Measurements from ENCODE around the gene TBC1D2. TPM values are rescaled to one million over a fixed set of nuclear protein-coding genes. Genes with fewer than 3 reads are reported as not detected.

TBC1D2 gene
- total and polyA plus RNA-seq, 8 donors: 14.4 to 107 (median 21.0) TPM

DNA sequence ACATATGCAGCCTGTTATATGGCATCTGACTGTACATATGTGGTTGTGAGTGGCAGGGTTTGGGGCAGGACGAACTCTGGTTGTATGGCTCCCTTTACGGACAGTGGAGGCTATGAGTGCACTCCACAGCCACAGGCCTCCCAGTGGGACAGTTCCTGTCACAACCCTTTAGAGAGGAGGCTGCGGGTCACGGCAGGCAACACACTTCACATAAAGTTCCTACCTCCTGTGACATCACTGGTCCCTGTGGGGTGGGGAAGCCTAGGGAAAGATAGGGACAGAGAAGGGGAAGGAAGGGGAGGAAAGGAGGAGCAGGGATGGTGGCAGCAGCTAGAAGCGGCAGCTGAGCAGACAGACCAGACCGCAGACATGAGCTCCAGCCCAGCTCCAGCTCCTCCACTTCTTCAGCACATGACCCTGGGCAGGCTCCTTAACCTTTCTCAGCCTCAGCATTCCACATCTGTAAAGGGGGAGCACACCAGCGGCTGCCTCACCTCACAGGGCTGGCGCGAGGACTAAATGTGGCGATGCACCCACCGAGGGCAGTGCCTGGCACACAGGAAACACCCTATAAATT is 35.6 kb downstream of the TBC1D2 start:
- Histone ChIP-seq H3K27me3 (no peaks in the 10 kb centered on the region), H3K4me1 (peaks cover 8 to 30% of the 10 kb centered on the region in 2 donors), H3K36me3 (peaks cover 0 to 98% of the 10 kb centered on the region in 2 donors), H3K9me3 (no peaks in the 10 kb centered on the region), H3K4me3 (no peak overlapping the region), H3K27ac (peak overlapping the region; percentile 34 to 67)
- TF ChIP-seq, protein P1, sequence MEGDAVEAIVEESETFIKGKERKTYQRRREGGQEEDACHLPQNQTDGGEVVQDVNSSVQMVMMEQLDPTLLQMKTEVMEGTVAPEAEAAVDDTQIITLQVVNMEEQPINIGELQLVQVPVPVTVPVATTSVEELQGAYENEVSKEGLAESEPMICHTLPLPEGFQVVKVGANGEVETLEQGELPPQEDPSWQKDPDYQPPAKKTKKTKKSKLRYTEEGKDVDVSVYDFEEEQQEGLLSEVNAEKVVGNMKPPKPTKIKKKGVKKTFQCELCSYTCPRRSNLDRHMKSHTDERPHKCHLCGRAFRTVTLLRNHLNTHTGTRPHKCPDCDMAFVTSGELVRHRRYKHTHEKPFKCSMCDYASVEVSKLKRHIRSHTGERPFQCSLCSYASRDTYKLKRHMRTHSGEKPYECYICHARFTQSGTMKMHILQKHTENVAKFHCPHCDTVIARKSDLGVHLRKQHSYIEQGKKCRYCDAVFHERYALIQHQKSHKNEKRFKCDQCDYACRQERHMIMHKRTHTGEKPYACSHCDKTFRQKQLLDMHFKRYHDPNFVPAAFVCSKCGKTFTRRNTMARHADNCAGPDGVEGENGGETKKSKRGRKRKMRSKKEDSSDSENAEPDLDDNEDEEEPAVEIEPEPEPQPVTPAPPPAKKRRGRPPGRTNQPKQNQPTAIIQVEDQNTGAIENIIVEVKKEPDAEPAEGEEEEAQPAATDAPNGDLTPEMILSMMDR (IDR thresholded peaks at IDR 0.05): no peak
- DNase-seq (peak in 1 of 4 donors; percentile 36), ATAC-seq (peak; percentile 13)
- intact Hi-C loops (cut with DNase I): no loop called here

DNA sequence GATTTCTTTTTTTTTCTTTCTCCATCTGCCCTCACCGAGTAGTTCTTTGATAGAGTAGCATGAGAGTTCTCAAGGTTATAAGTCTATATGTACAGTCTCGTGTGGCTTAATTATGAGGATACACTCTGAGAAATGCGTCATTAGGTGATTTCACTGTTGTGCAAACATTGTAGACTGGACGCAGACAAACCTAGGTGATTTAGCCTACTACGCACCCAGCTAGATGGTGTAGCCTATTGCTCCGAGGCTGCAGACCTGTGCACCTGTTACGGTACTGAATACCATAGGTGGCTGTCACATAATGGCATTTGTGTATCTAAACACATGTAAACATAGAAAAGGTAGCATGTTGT is 36.1 kb downstream of the TBC1D2 start:
- Histone ChIP-seq H3K9me3 (no peaks in the 10 kb centered on the region), H3K4me1 (peaks cover 8 to 24% of the 10 kb centered on the region in 2 donors), H3K27ac (peak overlapping the region; percentile 57 to 67), H3K4me3 (no peak overlapping the region), H3K27me3 (no peaks in the 10 kb centered on the region), H3K36me3 (peaks cover 0 to 98% of the 10 kb centered on the region in 2 donors)
- intact Hi-C loops (cut with DNase I): no loop called here
- DNase-seq (no peak), ATAC-seq (peak; percentile 81)
- TF ChIP-seq, protein P1 (IDR thresholded peaks at IDR 0.05): no peak

DNA sequence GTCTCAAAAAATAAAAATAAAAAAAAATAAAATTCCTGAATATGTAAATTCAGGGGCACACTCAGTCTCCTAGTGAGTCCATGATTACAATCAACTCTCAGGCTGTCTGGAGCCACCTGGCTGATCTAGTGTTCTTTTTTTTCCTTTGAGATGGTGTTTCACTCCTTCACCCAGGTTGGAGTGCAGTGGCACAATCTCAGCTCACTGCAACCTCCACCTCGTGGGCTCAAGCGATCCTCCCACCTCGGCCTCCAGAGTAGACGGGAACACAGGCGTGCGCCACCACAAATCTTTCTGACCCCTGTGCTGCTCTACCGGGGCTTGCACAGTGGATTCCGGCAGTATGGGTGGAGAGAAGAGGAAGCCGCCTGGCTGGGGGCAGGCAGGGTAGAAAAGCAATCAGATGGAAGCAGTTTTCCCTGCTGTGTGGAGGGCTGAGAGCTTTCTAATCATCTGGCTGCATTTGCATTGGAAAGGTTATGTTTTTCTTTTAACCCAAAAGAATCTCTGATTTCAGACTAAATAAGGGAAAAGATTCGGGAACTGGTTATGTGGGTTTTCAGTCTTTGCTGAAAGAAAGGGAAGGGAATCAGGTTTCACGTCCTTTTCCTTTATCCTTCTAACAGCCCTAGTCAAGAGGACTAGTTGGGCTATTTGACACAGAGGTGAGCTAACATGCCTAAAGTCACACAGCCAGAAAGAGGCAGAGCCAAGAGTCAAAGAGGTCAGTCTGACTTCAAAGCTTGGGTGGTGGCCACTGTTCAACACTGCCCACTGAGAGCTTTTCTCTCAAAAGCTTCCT is 36.7 kb downstream of the TBC1D2 start:
- Histone ChIP-seq H3K4me3 (no peak overlapping the region), H3K4me1 (peaks cover 8 to 20% of the 10 kb centered on the region in 2 donors), H3K27me3 (no peaks in the 10 kb centered on the region), H3K27ac (peak overlapping the region; percentile 57 to 87), H3K9me3 (no peaks in the 10 kb centered on the region), H3K36me3 (peaks cover 0 to 96% of the 10 kb centered on the region in 2 donors)
- intact Hi-C loops (cut with DNase I): no loop called here
- TF ChIP-seq, protein P1 (IDR thresholded peaks at IDR 0.05): no peak
- peak; percentile 77 for ATAC-seq
- DNase-seq: peak in 2 of 4 donors; percentile 45 to 75

DNA sequence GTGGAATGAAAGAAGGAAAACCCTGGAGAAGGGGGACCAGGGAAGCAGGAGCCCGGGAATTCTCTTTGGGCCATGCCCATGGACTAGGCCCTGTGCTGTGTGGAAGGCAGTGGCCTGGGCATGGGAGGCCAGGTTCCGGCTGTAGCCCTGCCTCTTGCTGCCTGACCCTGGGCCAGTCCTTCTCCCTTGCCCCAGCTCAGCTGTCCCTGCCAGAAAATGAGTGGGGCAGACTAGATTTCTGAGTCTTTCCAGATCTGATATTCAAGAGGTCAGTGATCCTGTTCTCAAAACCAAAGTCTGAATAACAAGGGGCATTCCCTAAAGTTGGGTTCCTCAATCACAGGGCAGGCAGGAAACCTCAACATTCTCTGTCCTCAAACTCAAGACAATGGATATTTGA is 38.2 kb downstream of the TBC1D2 start:
- intact Hi-C loops (cut with DNase I): no loop called here
- TF ChIP-seq, protein P1 (IDR thresholded peaks at IDR 0.05): no peak
- no peak for ATAC-seq
- Histone ChIP-seq H3K4me3 (no peak overlapping the region), H3K27me3 (no peaks in the 10 kb centered on the region), H3K9me3 (no peaks in the 10 kb centered on the region), H3K4me1 (peaks cover 2 to 5% of the 10 kb centered on the region in 2 donors), H3K27ac (peak overlapping the region in 1 of 2 donors; percentile 87), H3K36me3 (peaks cover 0 to 97% of the 10 kb centered on the region in 2 donors)
- no peak for DNase-seq

DNA sequence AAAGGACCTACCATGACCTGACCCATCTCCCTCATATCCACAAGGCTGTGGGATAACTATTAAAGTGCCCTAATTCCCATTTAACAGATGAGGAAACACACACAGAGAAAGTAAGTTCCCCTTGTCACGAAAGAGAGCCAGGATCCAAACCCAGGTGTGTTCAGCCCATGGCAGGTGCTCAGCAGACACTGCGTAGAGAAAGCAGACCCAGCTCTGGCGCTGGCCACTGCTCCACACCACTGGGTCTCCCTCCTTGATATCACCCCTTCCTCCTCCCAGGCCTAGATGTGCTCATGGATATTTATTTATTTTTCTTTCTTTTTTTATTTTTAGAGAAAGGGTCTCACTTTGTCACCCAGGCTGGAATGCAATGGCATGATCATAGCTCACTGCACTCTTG is 39.1 kb downstream of the TBC1D2 start:
- no peak for DNase-seq
- peaks cover 2 to 3% of the 10 kb centered on the region in 2 donors for H3K4me1 ChIP-seq
- H3K27ac ChIP-seq: no peak overlapping the region
- TF ChIP-seq, protein P1 (IDR thresholded peaks at IDR 0.05): no peak
- no peak for ATAC-seq
- no peak overlapping the region for H3K4me3 ChIP-seq
- H3K27me3 ChIP-seq: no peaks in the 10 kb centered on the region
- intact Hi-C loops (cut with DNase I): no loop called here
- peaks cover 0 to 97% of the 10 kb centered on the region in 2 donors for H3K36me3 ChIP-seq
- H3K9me3 ChIP-seq: no peaks in the 10 kb centered on the region

Data from left lung (tissue), 10 donors.